ENCODE measurements around the gene XBP1.

GRCh38 chr22:28766628-28767027 is 33.7 kb downstream of the XBP1 start:
- TF ChIP-seq CTCF (IDR thresholded peaks at IDR 0.05), result no peak
- TF ChIP-seq POLR2A (IDR thresholded peaks at IDR 0.05), result no peak

All from testis (tissue), 2 donors.